Endothelial cell of umbilical vein (primary cell): ENCODE data around the gene LPIN1.

Source experiments
- MAX ChIP-seq: IDR thresholded peaks from 2 replicates; pipeline ENCODE4 v1.6.1; 2011; ENCODE audit not compliant: insufficient read depth, insufficient read length
- POLR2AphosphoS5 ChIP-seq: IDR thresholded peaks from 2 replicates; pipeline ENCODE4 v1.6.1; 2012; ENCODE audit warnings: low read depth, mild to moderate bottlenecking, control low read depth, low read length, moderate library complexity; ENCODE audit not compliant: insufficient read depth

- peak; percentile 94 for TF ChIP-seq POLR2AphosphoS5
- TF ChIP-seq MAX, result no peak
Observed at GRCh38 chr2:11829947-11830707, 83.7 kb downstream of the LPIN1 start.
